Stimulated activated CD8-positive, alpha-beta memory T cell treated with anti-CD3 and anti-CD28 coated beads, Interleukin-7, amount 100 ng/mL, for 1 hour (primary cell): ENCODE results near the gene P3H3.

Source experiments
- DNase-seq, 2 donors: peaks; one replicate each; pipeline ENCODE4 v3.0.0-alpha.2; 2020; ENCODE audit warnings: low read depth in 2 of 2

Gene P3H3

DNA sequence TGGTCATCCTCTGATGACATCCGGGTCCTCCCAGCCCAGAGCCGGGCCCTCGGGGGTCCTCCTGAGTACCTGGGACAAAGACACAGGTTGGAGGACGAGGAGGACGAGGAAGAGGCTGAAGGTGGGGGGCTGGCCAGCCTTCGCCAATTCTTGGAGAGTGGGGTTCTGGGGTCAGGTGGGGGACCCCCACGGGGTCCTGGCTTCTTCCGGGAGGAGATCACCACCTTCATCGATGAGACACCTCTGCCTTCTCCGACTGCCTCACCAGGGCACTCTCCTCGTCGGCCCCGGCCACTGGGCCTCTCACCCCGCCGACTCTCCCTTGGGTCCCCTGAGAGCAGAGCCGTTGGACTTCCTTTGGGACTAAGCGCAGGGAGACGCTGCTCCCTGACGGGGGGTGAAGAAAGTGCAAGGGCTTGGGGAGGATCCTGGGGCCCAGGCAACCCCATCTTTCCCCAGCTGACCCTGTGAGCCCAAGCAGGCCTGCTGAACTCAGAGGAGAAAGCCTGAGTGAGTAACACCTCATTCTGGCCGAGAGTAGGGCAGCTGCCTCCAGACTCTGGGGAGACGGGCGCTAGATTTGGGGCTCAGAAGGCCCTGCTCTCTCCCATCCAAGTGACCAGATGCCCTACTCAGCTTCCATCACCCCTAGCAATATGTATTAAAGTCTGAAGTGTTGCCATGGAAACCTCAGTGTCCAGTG, 1.3 kb upstream of the P3H3 start:
- DNase-seq = no peak

DNA sequence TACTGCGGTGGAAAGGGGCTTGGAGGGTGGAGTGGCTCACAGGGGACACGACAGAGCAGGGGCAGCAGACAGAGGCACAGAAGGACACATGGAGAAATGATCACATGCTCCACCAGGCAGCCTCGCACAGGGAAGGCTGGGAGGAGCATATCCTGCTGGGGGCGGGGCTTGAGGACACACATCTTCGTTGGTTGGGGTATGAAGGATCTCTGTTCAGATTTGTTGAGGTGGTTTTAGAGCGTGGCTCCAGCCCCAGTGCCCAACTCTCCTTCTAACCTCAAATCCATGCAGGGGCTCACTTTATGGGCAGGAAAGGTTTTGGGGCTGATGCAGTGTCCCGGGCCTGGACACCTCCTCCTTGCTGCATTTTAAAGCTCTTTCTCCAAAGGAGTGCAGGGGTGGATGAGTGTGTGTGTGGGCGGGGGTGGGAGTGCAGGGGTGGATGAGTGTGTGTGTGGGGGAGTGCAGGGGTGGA, 733 bp upstream of the P3H3 start:
- DNase-seq = no peak

DNA sequence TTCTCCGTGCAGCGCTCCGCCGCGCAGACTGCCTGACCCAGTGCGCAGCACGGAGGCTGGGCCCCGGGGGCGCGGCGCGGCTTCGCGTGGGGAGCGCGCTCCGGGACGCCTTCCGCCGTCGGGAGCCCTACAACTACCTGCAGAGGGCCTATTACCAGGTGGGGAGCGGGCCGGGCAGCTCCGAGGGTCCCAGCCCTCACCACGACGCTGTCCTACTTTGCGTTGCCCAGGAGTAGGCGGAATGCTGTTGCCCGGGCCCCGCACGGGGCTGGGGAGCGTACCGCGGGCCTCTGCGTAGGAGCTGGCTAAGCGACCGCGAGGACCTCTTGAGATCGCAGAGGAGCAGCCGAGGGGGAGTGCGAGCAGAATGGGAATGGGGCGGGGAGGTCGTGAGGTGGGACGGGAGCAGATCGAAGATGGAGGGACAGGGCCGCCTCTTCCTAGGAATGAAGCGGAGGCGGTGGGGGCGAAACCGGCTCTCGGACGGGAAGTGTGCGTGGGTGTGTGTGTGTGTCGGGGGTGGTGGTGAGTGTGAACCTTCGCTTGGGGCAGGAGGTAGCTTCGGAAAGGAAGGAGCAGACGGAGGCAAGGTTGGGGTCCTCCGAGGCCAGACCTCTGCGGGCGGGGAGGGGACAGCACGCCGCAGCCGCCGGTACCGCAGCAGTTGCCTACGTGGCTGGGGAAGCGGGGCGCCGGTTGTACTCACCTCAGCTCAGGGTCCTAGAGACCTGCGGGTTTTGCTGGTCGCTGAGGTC, 751 bp downstream of the P3H3 start:
- no peak for DNase-seq

GRCh38 chr12:6829536-6830220, 1.5 kb downstream of the P3H3 start:
- DNase-seq = no peak

DNA sequence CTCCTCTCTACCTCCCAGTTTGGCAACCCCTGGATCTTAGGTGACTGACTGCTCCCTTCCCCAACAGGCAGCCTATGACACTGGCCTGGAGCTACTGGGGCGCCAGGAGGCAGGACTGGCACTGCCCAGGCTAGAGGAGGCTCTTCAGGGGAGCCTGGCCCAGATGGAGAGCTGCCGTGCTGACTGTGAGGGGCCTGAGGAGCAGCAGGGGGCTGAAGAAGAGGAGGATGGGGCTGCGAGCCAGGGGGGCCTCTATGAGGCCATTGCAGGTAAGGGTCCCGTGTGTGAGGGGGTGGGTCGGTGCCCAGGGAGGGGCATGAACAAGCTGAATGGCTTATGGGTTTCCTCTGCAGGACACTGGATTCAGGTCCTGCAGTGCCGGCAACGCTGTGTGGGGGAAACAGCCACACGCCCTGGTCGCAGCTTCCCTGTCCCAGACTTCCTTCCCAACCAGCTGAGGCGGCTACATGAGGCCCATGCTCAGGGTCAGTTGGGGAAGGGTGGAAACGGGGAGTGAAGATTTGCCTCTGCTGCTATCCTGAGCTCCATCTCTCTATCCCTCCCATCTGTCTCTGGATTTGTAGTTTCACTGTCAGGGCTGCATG, 2.2 kb downstream of the P3H3 start:
- DNase-seq = no peak

DNA sequence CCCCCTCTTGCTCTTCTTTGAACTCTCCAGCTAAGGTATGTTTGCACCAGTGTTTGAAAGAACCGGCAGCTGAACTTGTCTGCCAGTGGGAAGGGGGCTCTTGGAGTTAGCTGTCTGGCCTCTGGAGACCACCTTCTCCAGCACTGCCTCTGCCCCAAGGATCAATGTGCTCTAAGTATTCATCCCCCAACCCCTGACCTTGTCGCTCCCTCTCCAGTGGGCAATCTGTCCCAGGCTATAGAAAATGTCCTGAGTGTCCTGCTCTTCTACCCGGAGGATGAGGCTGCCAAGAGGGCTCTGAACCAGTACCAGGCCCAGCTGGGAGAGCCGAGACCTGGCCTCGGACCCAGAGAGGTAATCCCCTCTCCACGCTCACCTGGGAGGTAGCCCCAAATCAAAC, 2.8 kb downstream of the P3H3 start:
- DNase-seq = no peak

DNA sequence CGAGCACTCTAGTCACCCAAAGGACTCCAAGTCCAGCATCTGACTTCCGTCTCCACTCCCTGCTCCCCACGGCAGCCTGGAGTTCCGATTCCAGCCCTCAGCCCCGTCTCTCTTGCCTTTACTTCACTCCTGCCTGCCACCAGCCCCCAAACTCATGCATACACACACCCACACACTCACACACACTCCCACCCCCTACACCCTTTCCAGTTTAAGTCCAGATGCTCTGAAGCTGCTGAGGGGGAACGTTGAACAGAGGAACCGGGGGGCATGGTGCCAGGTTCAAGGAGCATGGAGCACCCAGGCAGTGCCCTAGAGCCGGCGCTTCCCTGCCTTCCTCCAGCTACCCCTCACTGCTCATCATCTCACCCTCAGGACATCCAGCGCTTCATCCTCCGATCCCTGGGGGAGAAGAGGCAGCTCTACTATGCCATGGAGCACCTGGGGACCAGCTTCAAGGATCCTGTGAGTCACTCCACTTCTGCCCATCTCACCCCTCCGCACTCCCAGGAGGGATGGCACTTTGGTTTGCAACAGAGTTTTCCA, 3.3 kb downstream of the P3H3 start:
- DNase-seq = no peak

DNA sequence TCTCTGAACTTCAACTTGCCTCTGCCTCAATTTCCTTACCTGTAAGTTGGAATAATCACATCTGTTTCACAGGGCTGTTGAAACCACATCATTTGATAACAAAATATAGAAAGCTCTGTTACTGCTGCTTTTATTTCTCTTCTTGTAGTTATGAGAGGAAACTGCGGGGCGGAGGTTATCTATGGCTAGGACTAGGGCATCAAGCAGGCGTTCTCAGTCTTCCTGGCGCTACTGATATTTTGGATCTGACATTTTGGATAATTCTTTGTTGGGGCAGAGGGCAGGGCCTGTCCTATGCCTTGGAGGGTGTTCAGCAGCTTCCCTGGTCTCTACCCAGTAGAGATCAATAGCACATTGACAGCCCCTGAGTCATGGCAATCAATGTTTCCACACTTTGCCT, 3.9 kb downstream of the P3H3 start:
- DNase-seq = no peak

GRCh38 chr12:6833189-6833890, 5.1 kb downstream of the P3H3 start:
- DNase-seq = no peak

DNA sequence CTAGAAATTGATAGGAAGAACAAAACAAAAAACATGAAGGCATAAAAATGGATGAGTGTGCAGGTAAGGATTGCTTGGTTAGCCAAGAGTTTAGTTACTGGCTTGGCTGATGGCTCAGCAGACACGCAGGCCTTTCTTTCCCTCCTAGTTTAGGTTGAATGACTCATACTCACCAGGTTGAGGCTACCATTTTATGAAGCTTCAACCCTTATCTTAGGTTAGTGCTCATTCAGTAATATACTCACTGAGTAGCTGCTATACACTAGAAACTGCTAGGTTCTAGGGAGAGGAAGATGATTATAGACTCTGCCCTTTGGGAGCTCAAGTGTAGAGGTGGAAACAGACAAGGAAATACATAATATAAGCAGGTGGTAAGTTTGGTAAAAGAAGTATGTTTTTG, 6.0 kb downstream of the P3H3 start:
- DNase-seq = no peak

DNA sequence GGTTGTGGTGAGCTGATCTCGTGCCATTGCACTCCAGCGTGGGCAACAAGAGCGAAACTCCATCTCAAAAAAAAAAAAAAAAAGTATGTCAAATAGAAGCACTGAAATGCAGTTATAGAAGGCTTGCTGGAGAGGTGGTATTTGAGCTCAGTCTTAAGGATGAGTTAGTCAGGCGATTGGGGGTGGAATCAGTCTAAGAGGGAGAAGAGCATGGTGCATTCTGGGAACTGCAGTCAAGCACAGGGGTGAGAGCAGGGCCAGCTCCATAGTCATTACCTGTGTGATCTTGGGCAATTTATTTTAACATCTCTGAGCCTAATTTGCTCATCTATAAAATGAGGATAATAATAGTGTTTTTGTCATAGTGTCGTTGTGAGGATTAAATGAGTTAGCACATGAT, 6.7 kb downstream of the P3H3 start:
- DNase-seq = no peak

DNA sequence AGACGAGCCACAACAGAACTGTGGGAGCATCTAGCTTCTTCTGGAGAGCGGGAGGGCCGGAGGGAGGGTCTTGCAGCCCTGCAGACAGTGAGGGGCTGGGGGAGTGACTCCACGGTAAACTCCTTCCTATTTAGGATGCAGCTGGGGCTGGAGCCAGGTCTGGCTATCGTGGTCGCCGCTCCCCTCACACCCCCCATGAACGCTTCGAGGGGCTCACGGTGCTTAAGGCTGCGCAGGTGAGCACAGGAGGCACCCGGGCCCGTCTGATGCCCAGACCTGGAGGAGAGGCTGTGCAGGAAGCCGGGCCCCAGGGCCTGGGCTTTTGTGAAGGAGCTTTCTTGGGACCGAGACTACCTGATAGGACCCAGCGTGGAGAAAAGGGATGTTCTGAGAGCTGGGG, 8.6 kb downstream of the P3H3 start:
- no peak for DNase-seq

- DNase-seq = no peak
Measured at GRCh38 chr12:6837370-6838060, 9.3 kb downstream of the P3H3 start.

DNA sequence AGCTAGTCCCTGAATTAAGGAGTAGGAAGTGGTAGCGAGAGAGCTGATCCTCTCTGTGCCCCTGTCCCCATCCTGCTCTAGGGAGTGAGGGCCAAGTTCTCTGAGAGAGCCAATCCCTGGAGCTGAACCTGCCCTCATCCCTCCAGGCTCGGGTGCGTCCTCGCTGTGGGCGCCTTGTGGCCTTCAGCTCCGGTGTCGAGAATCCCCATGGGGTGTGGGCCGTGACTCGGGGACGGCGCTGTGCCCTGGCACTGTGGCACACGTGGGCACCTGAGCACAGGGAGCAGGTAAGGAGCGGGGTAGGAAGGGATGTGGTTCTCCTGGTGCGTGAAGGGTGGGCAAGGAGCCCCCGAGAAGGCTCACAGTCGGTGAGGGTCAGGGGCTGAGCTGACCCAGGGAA, 10.6 kb downstream of the P3H3 start:
- no peak for DNase-seq

GRCh38 chr12:6839482-6840201, 11.4 kb downstream of the P3H3 start:
- DNase-seq = no peak

DNA sequence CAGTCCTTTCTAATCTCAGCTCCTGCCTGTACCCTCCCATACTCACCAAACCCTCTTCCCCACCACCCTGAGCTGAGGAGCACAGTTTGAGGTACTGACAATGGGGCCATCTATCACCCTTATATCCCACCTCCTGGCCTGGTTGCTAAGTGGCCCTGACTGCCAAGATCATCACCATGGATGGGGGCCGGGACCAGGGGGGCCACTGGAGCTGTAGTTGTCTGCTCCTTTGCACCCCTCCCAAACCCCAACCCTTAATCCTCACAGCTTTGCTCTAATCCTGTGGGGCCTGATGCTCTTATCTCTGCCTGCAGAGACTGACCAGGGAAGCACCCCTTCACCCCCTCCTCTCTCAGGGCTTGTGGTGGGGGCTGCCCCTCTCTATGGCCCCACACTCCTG, 12.1 kb downstream of the P3H3 start:
- no peak for DNase-seq

- DNase-seq = no peak
Measured at GRCh38 chr12:6840761-6841515, 12.7 kb downstream of the P3H3 start, which contains the start of gene GNB3. Gene GNB3, plus strand, starts transcription at chr12:6840925. Its CDS starts 363 bp downstream, at chr12:6841288.

DNA sequence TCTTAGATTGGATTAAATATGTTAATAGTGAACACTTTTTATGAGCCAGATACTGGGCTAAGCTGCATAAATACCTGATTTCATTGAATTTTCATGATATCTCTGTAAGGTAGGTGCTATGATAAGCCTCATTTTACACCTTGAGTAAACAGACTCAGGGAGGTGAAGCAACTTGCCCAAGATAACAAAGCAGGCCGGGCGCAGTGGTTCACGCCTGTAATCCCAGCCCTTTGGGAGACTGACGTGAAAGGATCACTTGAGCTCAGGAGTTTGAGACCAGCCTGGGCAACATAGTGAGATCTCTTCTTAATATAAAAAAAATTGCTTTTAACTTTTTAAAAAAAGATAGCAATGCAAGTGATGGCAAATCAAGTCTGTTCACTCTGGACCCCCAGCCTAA, 13.9 kb downstream of the P3H3 start:
- no peak for DNase-seq

DNA sequence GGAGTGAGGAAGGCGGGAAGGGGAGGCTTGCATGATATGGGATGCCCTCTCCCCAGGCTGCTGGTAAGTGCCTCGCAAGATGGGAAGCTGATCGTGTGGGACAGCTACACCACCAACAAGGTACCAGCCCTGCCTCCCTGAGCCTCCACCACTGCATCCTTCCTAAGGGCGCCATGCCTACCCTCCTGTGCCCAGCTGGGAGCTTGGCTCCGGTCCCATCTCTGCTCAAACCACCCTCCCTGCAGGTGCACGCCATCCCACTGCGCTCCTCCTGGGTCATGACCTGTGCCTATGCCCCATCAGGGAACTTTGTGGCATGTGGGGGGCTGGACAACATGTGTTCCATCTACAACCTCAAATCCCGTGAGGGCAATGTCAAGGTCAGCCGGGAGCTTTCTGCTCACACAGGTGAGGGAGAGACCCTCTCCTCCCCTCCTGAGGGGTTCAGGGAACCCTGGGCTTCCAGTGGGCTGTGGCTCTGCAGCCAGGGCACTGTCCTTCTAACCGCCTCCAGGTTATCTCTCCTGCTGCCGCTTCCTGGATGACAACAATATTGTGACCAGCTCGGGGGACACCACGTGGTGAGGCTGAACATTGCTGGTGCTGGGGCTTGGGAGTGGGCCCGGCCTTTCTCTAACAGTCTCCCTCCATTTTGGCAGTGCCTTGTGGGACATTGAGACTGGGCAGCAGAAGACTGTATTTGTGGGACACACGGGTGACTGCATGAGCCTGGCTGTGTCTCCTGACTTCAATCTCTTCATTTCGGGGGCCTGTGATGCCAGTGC, 15.1 kb downstream of the P3H3 start:
- no peak for DNase-seq
